ENCODE results near the gene TMEM238L. TPM values are rescaled to one million over a fixed set of nuclear protein-coding genes. Genes with fewer than 3 reads are reported as not detected.

Gene TMEM238L
- total and polyA plus RNA-seq, 2 of the 13 experiments (the other 11 are each of a cell fraction or from before 2014, with no cell fraction given): not detected

- intact Hi-C loops (cut with micrococcal nuclease; ENCODE audit: unreplicated experiment) (no loop called here), in situ Hi-C loops (cut with HindIII; ENCODE audit: extremely low pct_ligation_motif_present, low pct_unique_long_range_greater_than_20kb) (no loop called here)
- no peak for DNase-seq (ENCODE audit: low spot score)
- Histone ChIP-seq H3K79me2 (ENCODE audit: insufficient read depth, low read length) (no peaks in the 10 kb centered on the region), H3K4me1 (ENCODE audit: insufficient read depth, low read length) (no peaks in the 10 kb centered on the region), H4K20me1 (ENCODE audit: insufficient read depth, low read length) (no peaks in the 10 kb centered on the region), H3K36me3 (replicated peaks in 1 of 2; ENCODE audit: control insufficient read depth in 1 of 2, insufficient read depth in 2 of 2, low read length in 2 of 2) (no peaks in the 10 kb centered on the region), H3K27me3 (ENCODE audit: control insufficient read depth in 1 of 2, insufficient read depth in 2 of 2, low read length in 2 of 2) (peaks cover 0 to 2% of the 10 kb centered on the region in 2 experiments; a peak in 1 of 5 replicates), H3K9ac (ENCODE audit: insufficient read depth, low read depth, low read length) (no peak overlapping the region), H3K4me3 (replicated peaks in 1 of 3; ENCODE audit: insufficient read depth in 1 of 3, low read depth in 2 of 3, low read length in 3 of 3) (no peak overlapping the region), H3K4me2 (ENCODE audit: low read depth, low read length) (no peak overlapping the region), H3K27ac (ENCODE audit: extremely low read length, insufficient read depth, low read length) (no peak overlapping the region), H3K9me3 (ENCODE audit: low read length) (no peaks in the 10 kb centered on the region), H2AFZ (ENCODE audit: low read length) (no peak overlapping the region)
- ATAC-seq: no peak
- FAIRE-seq: no peak
- WGBS (ENCODE audit: low lambda C conversion rate): 41% methylated on average over 7 of the region's 7 CpGs
- ChIA-PET CTCF (ENCODE audit: low intra/inter-chr PET ratio, low total read pairs) (no interaction called here), POLR2A (no interaction called here)
- BruUV-seq (replicated peaks): no TSS peak
- TF ChIP-seq GTF2F1 (IDR thresholded peaks at IDR 0.05; ENCODE audit: low read length): no peak
- TF ChIP-seq SALL2 (CRISPR knock-in tag; IDR thresholded peaks at IDR 0.05): no peak
- no peak for TF ChIP-seq ZNF468 (CRISPR knock-in tag; IDR thresholded peaks at IDR 0.05)
- TF ChIP-seq HMGXB3 (CRISPR knock-in tag; IDR thresholded peaks at IDR 0.05; ENCODE audit: borderline replicate concordance): no peak
- no peak for TF ChIP-seq ZNF720 (CRISPR knock-in tag; IDR thresholded peaks at IDR 0.05)
- no peak for TF ChIP-seq ZNF562 (CRISPR knock-in tag; IDR thresholded peaks at IDR 0.05; ENCODE audit: borderline replicate concordance)
- TF ChIP-seq CBX2 (IDR thresholded peaks at IDR 0.05; ENCODE audit: low read depth, low read length): no peak
- TF ChIP-seq CBX2 (CRISPR knock-in tag; IDR thresholded peaks at IDR 0.05; ENCODE audit: low read depth): no peak
- no peak for TF ChIP-seq KDM5B (CRISPR knock-in tag; IDR thresholded peaks at IDR 0.05; ENCODE audit: borderline replicate concordance)
- TF ChIP-seq RAD21 (CRISPR knock-in tag; IDR thresholded peaks at IDR 0.05): no peak
- no peak for TF ChIP-seq ZNF713 (CRISPR knock-in tag; IDR thresholded peaks at IDR 0.05)
- no peak for TF ChIP-seq EED (CRISPR knock-in tag; IDR thresholded peaks at IDR 0.05)
- no peak for TF ChIP-seq POGZ (CRISPR knock-in tag; IDR thresholded peaks at IDR 0.05)
- no peak for TF ChIP-seq FOXK1 (CRISPR knock-in tag; IDR thresholded peaks at IDR 0.05; ENCODE audit: borderline replicate concordance, low read depth)
- no peak for TF ChIP-seq ZNF17 (CRISPR knock-in tag; IDR thresholded peaks at IDR 0.05)
- no peak for TF ChIP-seq ZMYM2 (CRISPR knock-in tag; IDR thresholded peaks at IDR 0.05)
These were observed 5.0 kb downstream of the TMEM238L start for GRCh38 chr17:10798910-10799309.
